Measurements from ENCODE around the gene CRY1.

Gene CRY1

GRCh38 chr12:106956048-106956578, 137.2 kb downstream of the CRY1 start:
- peak; percentile 71 for DNase-seq

- DNase-seq: peak; percentile 96
Observed at GRCh38 chr12:106955377-106956047, 137.8 kb downstream of the CRY1 start, which contains the start of gene TMEM263. Gene TMEM263 (plus strand): TSS chr12:106955907. CDS start chr12:106967117, 11,210 bp downstream.

DNA sequence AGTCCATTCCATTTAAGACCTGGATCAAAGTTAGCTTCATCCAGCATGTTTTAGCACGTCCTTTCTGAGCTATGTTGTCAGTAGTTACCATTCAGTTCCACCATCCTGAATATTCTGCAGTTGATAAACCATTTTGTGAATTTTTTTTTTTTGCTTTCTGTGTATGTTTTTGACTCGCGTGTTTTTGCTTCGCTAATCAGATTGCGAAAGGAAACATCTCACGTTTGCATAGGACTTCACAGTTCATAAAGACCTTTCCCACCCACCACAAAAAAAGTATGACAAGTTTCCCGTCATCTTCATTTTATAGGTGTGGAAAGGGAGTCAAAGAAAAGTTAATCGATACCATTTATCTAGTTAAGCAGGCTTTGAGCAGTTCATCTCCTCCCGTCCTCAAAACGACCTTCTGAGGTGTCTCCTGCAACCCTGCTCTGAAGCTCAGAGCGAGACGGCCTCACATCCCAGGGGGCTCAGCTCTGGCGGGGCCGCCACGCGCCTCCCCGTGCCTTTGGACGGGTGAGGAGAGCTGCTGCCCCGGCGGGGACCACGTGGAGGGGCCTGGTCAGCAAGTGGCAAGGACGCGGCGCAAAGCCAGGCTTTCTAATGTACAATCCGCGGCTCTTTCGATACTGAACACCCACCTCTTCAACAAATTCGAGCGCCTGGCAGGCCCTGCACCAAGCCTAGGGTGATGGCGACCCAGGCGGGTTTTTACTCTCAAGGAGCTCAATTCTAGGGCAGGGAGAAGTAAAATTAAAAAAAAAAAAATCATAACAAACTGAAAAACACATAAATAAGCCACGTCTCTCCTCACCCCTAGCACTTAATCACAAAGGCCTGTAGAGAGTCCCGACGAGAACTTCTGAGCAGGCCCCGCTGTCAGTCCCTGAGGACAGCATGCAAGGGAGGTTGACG, 138.6 kb downstream of the CRY1 start:
- DNase-seq: no peak

DNA sequence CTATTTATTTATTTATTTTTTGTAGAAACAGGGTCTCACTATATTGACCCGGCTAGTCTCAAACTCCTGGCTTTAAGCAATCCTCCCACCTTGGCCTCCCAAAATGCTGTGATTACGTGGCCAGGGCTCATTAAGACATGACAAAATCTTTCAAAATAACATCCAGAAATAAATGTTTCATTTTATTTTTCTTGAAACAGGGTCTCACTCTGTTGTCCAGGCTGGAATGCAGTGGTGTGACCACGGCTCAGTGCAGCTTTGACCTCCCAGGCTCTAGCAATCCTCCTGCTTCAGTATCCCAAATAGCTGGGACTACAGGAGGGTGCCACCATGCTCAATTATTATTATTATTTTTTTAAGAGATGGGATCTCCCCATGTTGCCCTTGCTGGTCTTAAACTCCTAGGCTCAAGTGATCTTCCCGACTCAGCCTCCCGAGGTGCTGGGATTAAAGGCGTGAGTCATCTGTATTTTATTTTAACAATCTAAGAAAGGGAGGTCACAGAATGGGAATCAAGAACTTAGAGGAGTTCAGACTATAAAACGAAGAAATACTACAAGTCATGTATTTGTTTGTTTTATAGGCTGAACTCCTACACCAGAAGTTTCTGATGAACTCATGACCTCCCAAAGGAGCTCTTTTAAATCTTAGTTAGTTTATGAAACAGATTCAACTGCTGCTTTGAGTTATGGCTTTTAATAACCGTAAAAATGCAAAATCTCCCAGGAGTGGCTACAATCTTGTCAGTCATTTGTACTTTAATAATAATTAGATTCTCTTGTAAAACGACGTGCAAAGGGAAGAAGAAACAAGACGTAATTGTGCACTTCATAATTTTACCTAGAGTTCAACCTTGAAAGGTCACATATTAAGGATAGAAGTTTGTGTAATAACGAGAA, 139.7 kb downstream of the CRY1 start:
- no peak for DNase-seq

DNA sequence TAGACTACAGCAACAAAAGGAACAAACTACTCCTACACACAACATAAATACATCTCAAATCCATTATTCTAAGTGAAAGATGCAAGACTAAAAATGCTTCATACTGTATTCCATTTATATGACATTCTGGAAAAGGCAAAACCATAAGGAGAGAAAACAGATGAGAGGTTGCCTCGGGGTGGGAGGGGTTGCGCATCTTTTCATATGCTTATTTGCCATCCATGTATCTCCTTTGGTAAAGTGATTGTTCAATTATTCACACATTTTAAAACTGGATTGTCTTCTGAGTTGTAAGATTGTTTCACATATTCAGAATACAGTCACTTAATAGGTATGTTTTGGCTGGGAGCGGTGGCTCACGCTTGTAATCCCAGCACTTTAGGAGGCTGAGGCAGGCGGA, 142.8 kb downstream of the CRY1 start:
- no peak for DNase-seq

DNA sequence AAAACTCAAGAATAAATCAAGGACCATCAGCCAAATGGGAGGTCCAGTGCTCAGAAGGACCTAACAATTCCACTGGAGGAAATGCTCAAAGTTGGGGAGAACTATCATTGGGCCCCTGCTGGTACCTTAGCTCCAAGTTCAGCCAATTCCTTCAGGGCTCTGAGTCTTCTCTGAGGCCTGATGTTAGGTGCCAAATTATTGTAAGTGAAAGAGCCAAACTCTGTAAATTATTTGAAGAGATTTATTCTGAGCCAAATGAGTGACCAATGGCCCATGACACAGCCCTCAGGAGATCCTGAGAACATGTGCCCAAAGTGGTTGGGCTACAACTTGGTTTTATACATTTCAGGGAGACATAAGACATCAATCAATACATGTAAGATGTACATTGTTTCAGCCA, 145.9 kb downstream of the CRY1 start:
- DNase-seq: no peak

GRCh38 chr12:106945261-106945851, 148.0 kb downstream of the CRY1 start:
- no peak for DNase-seq

- no peak for DNase-seq
Observed at GRCh38 chr12:106942775-106943174, 150.6 kb downstream of the CRY1 start.

DNA sequence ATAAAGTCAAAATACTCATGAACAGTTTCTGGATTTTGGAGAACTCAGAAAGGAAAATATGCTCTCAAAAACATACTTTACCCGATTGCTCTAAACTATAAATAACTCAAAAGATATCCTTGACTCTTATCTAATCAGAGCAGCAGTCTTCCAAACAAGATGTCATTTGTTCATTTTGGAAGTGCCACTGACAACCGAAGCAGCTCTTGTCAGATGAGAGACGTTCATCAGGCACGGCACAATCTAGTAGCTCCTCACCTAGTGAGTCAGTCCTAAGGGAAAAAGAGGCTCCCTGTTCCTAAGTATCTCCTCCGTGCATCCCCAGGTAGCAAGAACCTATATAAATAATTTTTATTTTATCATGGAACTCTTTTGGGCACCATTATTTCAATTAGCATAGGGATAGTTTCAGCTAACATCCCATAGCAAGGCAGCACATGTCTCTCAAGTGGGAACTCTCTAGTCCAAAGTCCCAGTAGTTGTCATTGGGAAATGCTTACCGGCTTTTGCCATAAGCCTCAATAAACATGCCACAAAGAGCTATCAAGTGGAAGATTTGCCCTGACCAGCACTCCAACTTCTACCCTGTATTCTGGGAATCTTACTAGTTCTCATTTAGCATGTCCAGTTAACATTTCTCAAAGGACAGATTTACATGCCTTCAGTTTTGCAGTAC, 151.7 kb downstream of the CRY1 start:
- DNase-seq: no peak
